GM12878 (cell line): Measurements from ENCODE around the gene PPP1CA. TPM values are rescaled to one million over a fixed set of nuclear protein-coding genes. Genes with fewer than 3 reads are reported as not detected.

ENCODE experiments used
- ATF7 ChIP-seq: fragments of 450-650 bp; IDR thresholded peaks from 2 replicates; pipeline ENCODE4 v1.6.1; 2016; ENCODE audit warnings: low read depth, mild to moderate bottlenecking
- BMI1 ChIP-seq: fragments of 450-650 bp; IDR thresholded peaks from 2 replicates; pipeline ENCODE4 v1.6.1; 2016; ENCODE audit warnings: mild to moderate bottlenecking, moderate library complexity, borderline replicate concordance
- BRCA1 ChIP-seq: IDR thresholded peaks from 2 replicates; pipeline ENCODE4 v1.6.1; 2011; ENCODE audit warnings: low read depth, low read length, improper control_type of control experiment
- CEBPZ ChIP-seq: fragments of 150-350 bp; IDR thresholded peaks from 2 replicates; pipeline ENCODE4 v1.6.1; 2016; ENCODE audit warnings: low read depth, low read length
- CHD4 ChIP-seq: fragments of 200-600 bp; sonication (generic); IDR thresholded peaks from 2 replicates; pipeline ENCODE4 v1.6.1; 2016; ENCODE audit warnings: mild to moderate bottlenecking
- CREB1 ChIP-seq: IDR thresholded peaks from 2 replicates; pipeline ENCODE4 v1.6.1; 2012; ENCODE audit warnings: low read depth, mild to moderate bottlenecking, inconsistent platforms
- MTA2 ChIP-seq: fragments of 450-650 bp; IDR thresholded peaks from 2 replicates; pipeline ENCODE4 v1.6.1; 2016; ENCODE audit warnings: low read depth, mild to moderate bottlenecking, moderate library complexity
- NFYA ChIP-seq: IDR thresholded peaks from 2 replicates; pipeline ENCODE4 v1.6.1; 2011; ENCODE audit warnings: low read depth, mild to moderate bottlenecking, low read length, improper control_type of control experiment, borderline replicate concordance
- NR2F1 ChIP-seq: fragments of 450-650 bp; conservative IDR thresholded peaks from 2 replicates; pipeline ENCODE4 v1.6.1; 2017; ENCODE audit warnings: mild to moderate bottlenecking
- PAX5 ChIP-seq: IDR thresholded peaks from 2 replicates; pipeline ENCODE4 v1.6.1; 2011; ENCODE audit warnings: low read depth, low read length, borderline replicate concordance
- POLR2A ChIP-seq: IDR thresholded peaks from 2 replicates; pipeline ENCODE4 v1.6.1; 2011; ENCODE audit warnings: low read depth, mild to moderate bottlenecking, low read length
- RBBP5 ChIP-seq: fragments of 200-600 bp; sonication (generic); conservative IDR thresholded peaks from 2 replicates; pipeline ENCODE4 v1.6.1; 2016
- RUNX3 ChIP-seq: IDR thresholded peaks from 2 replicates; pipeline ENCODE4 v1.6.1; 2012; ENCODE audit warnings: low read length, inconsistent platforms
- SPI1 ChIP-seq: IDR thresholded peaks from 2 replicates; pipeline ENCODE4 v1.6.1; 2011; ENCODE audit warnings: low read depth, mild to moderate bottlenecking, low read length, moderate library complexity, borderline replicate concordance; ENCODE audit not compliant: insufficient read depth
- SRF ChIP-seq, 2 experiments: IDR thresholded peaks; 2 replicates each; pipeline ENCODE4 v1.6.1; 2011; ENCODE audit warnings: low read depth in 2 of 2, low read length in 2 of 2, mild to moderate bottlenecking in 1 of 2, moderate library complexity in 1 of 2
- STAT3 ChIP-seq: IDR thresholded peaks from 2 replicates; pipeline ENCODE4 v1.6.1; 2011; ENCODE audit warnings: low read depth, low read length, improper control_type of control experiment
- TARDBP ChIP-seq: IDR thresholded peaks from 2 replicates; pipeline ENCODE4 v1.6.1; 2016; ENCODE audit warnings: borderline replicate concordance
- ZNF384 ChIP-seq: IDR thresholded peaks from 2 replicates; pipeline ENCODE4 v1.6.1; 2012; ENCODE audit warnings: low read depth, mild to moderate bottlenecking, low read length, improper control_type of control experiment, borderline replicate concordance
- ZSCAN29 ChIP-seq: fragments of 450-650 bp; IDR thresholded peaks from 2 replicates; pipeline ENCODE4 v1.6.1; 2017; ENCODE audit warnings: mild to moderate bottlenecking, moderate library complexity
- polyA plus RNA-seq, 11 experiments: library from polyadenylated mRNA; depleted of rRNA in 4 of 11; unstranded in 6 of 11; stranded (reverse) in 5 of 11; fragments of >200 nt; fragmentation: Nextera tagmentation in 4 of 11; fragmentation: Illumina TruSeq in 1 of 11; extraction: Ambion mirVana in 4 of 11; extraction: Trizol in 1 of 11; gene quantifications; 1 replicate in 1 of 11; 2 replicates in 10 of 11; pipeline versions ENCODE4 v1.2.1 to v1.2.3, GENCODE V29; 2011 to 2016; ENCODE audit warnings: inconsistent platforms in 2 of 11, missing spikeins in 2 of 11, low read depth in 1 of 11
- total RNA-seq, 4 experiments: library from RNA; depleted of rRNA in 3 of 4; stranded (reverse); fragments of >200 nt in 3 of 4; fragmentation: Illumina TruSeq in 1 of 4; extraction: Trizol in 1 of 4; gene quantifications; 2 replicates each; pipeline versions ENCODE4 v1.2.1 to v1.2.3, GENCODE V29; 2013 to 2021
- TF ChIP-seq, protein P1 (sequence below): fragments of 450-650 bp; IDR thresholded peaks from 2 replicates; pipeline ENCODE4 v1.6.1; 2017; ENCODE audit warnings: mild to moderate bottlenecking, moderate library complexity
- TF ChIP-seq, protein P2 (sequence below): fragments of 450-650 bp; IDR thresholded peaks from 2 replicates; pipeline ENCODE4 v1.6.1; 2017; ENCODE audit warnings: low read depth, mild to moderate bottlenecking, moderate library complexity
- TF ChIP-seq, protein P3 (sequence below): IDR thresholded peaks from 2 replicates; pipeline ENCODE4 v1.6.1; 2012; ENCODE audit warnings: low read length, inconsistent platforms

Gene PPP1CA
- total and polyA plus RNA-seq, 10 of the 15 experiments (the other 5 are each of a cell fraction or from before 2014, with no cell fraction given): 26.4 to 458 (median 240) TPM

- TF ChIP-seq CEBPZ (no peak), ATF7 (peak; percentile 60), CREB1 (0 out of 2 replicates have a peak, but pooled peaks have one; percentile 27), PAX5 (peak; percentile 73; the same call in 1 of the 2 replicates), MTA2 (peak; percentile 69; the same call in 1 of the 2 replicates), RUNX3 (peak; percentile 92), POLR2A (no peak), BRCA1 (no peak), ZSCAN29 (no peak), TARDBP (no peak), CHD4 (no peak), STAT3 (no peak), NR2F1 (peak; percentile 25; the same call in 1 of the 2 replicates), SPI1 (no peak), BMI1 (no peak), SRF (IDR thresholded peaks at IDR 0.05; ENCODE audit: low read depth in 2 of 2, low read length in 2 of 2) (no peak), NFYA (no peak), ZNF384 (peak; percentile 74; the same call in 1 of the 2 replicates), RBBP5 (no peak)
- TF ChIP-seq, protein P1, sequence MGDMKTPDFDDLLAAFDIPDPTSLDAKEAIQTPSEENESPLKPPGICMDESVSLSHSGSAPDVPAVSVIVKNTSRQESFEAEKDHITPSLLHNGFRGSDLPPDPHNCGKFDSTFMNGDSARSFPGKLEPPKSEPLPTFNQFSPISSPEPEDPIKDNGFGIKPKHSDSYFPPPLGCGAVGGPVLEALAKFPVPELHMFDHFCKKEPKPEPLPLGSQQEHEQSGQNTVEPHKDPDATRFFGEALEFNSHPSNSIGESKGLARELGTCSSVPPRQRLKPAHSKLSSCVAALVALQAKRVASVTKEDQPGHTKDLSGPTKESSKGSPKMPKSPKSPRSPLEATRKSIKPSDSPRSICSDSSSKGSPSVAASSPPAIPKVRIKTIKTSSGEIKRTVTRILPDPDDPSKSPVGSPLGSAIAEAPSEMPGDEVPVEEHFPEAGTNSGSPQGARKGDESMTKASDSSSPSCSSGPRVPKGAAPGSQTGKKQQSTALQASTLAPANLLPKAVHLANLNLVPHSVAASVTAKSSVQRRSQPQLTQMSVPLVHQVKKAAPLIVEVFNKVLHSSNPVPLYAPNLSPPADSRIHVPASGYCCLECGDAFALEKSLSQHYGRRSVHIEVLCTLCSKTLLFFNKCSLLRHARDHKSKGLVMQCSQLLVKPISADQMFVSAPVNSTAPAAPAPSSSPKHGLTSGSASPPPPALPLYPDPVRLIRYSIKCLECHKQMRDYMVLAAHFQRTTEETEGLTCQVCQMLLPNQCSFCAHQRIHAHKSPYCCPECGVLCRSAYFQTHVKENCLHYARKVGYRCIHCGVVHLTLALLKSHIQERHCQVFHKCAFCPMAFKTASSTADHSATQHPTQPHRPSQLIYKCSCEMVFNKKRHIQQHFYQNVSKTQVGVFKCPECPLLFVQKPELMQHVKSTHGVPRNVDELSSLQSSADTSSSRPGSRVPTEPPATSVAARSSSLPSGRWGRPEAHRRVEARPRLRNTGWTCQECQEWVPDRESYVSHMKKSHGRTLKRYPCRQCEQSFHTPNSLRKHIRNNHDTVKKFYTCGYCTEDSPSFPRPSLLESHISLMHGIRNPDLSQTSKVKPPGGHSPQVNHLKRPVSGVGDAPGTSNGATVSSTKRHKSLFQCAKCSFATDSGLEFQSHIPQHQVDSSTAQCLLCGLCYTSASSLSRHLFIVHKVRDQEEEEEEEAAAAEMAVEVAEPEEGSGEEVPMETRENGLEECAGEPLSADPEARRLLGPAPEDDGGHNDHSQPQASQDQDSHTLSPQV: no peak
- TF ChIP-seq, protein P2, sequence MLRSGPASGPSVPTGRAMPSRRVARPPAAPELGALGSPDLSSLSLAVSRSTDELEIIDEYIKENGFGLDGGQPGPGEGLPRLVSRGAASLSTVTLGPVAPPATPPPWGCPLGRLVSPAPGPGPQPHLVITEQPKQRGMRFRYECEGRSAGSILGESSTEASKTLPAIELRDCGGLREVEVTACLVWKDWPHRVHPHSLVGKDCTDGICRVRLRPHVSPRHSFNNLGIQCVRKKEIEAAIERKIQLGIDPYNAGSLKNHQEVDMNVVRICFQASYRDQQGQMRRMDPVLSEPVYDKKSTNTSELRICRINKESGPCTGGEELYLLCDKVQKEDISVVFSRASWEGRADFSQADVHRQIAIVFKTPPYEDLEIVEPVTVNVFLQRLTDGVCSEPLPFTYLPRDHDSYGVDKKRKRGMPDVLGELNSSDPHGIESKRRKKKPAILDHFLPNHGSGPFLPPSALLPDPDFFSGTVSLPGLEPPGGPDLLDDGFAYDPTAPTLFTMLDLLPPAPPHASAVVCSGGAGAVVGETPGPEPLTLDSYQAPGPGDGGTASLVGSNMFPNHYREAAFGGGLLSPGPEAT: no peak
- TF ChIP-seq, protein P3, sequence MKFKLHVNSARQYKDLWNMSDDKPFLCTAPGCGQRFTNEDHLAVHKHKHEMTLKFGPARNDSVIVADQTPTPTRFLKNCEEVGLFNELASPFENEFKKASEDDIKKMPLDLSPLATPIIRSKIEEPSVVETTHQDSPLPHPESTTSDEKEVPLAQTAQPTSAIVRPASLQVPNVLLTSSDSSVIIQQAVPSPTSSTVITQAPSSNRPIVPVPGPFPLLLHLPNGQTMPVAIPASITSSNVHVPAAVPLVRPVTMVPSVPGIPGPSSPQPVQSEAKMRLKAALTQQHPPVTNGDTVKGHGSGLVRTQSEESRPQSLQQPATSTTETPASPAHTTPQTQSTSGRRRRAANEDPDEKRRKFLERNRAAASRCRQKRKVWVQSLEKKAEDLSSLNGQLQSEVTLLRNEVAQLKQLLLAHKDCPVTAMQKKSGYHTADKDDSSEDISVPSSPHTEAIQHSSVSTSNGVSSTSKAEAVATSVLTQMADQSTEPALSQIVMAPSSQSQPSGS: no peak
Measured at GRCh38 chr11:67368621-67369020, 33.0 kb downstream of the PPP1CA start (continued).
